ENCODE measurements around the gene PPM1K.

DNA sequence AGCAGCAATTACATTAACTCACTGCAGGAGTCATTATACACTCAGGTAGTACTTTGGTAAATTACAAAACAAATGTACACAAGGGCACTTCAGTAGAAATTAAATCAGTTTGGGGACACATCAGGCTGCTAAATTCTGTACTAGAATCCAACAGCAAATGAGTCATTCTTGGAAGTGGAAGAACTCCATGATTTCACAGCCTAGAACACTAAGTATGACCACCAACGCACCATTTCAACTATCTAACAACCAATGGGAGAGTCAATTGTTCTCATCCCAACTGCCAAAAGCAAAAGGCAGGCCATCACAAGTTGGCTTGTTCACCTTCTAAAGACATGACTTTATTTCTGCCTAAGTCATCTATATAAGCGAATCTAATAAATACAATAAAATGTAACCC is 26.6 kb downstream of the PPM1K start:
- TF ChIP-seq, protein P1, sequence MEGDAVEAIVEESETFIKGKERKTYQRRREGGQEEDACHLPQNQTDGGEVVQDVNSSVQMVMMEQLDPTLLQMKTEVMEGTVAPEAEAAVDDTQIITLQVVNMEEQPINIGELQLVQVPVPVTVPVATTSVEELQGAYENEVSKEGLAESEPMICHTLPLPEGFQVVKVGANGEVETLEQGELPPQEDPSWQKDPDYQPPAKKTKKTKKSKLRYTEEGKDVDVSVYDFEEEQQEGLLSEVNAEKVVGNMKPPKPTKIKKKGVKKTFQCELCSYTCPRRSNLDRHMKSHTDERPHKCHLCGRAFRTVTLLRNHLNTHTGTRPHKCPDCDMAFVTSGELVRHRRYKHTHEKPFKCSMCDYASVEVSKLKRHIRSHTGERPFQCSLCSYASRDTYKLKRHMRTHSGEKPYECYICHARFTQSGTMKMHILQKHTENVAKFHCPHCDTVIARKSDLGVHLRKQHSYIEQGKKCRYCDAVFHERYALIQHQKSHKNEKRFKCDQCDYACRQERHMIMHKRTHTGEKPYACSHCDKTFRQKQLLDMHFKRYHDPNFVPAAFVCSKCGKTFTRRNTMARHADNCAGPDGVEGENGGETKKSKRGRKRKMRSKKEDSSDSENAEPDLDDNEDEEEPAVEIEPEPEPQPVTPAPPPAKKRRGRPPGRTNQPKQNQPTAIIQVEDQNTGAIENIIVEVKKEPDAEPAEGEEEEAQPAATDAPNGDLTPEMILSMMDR (IDR thresholded peaks at IDR 0.05): no peak
- TF ChIP-seq POLR2AphosphoS5 (IDR thresholded peaks at IDR 0.05) (no peak), POLR2A (IDR thresholded peaks at IDR 0.05) (no peak), EP300 (IDR thresholded peaks at IDR 0.05) (no peak)
